Astrocyte (in vitro differentiated cells and primary cell): ENCODE data around the gene TPST2. TPM values are rescaled to one million over a fixed set of nuclear protein-coding genes. Genes with fewer than 3 reads are reported as not detected.

Source experiments
- DNase-seq: peaks from one replicate; pipeline ENCODE4 v3.0.0-alpha.2; 2010; ENCODE audit warnings: low read depth
- FAIRE-seq: peaks from 2 replicates; lab custom pipeline; 2011; peaks lifted over from hg19 to GRCh38; lab: Jason Lieb, UNC
- H2AFZ ChIP-seq: 2 replicates; pipeline ENCODE4 v1.6.0; 2012; ENCODE audit warnings: low read depth, low read length, inconsistent platforms
- H3K27ac ChIP-seq: 2 replicates; pipeline ENCODE4 v1.5.1; 2011; ENCODE audit warnings: low read depth, low read length, inconsistent platforms
- H3K27me3 ChIP-seq: 2 replicates; pipeline ENCODE4 v1.6.0; 2011; ENCODE audit warnings: low read length, inconsistent platforms; ENCODE audit not compliant: insufficient read depth
- H3K36me3 ChIP-seq: 2 replicates; pipeline ENCODE4 v1.5.1; 2011; ENCODE audit warnings: low read length, inconsistent platforms; ENCODE audit not compliant: insufficient read depth
- H3K4me1 ChIP-seq: 2 replicates; pipeline ENCODE4 v1.5.1; 2011; ENCODE audit warnings: low read length, inconsistent platforms; ENCODE audit not compliant: insufficient read depth
- H3K4me2 ChIP-seq: 2 replicates; pipeline ENCODE4 v1.6.0; 2012; ENCODE audit warnings: low read length, inconsistent platforms
- H3K4me3 ChIP-seq: 2 replicates; pipeline ENCODE4 v1.5.1; 2011; ENCODE audit warnings: low read depth, mild to moderate bottlenecking, low read length, inconsistent platforms; ENCODE audit not compliant: insufficient read depth
- H3K79me2 ChIP-seq: 2 replicates; pipeline ENCODE4 v1.6.0; 2012; ENCODE audit warnings: mild to moderate bottlenecking, low read length, inconsistent platforms; ENCODE audit not compliant: insufficient read depth
- H3K9ac ChIP-seq: 2 replicates; pipeline ENCODE4 v1.6.0; 2012; ENCODE audit warnings: mild to moderate bottlenecking, low read length, inconsistent platforms
- H3K9me3 ChIP-seq: 2 replicates; pipeline ENCODE4 v1.5.1; 2012; ENCODE audit warnings: low read depth, mild to moderate bottlenecking, low read length, inconsistent platforms; ENCODE audit not compliant: insufficient read depth
- H4K20me1 ChIP-seq: 2 replicates; pipeline ENCODE4 v1.6.0; 2012; ENCODE audit warnings: low read length, inconsistent platforms; ENCODE audit not compliant: insufficient read depth
- H3K27ac Mint-ChIP-seq: one replicate; pipeline ENCODE4 v1.8.0; 2021; ENCODE audit warnings: mild to moderate bottlenecking, mixed read lengths; ENCODE audit not compliant: unreplicated experiment
- H3K27me3 Mint-ChIP-seq: one replicate; pipeline ENCODE4 v1.8.0; 2021; ENCODE audit warnings: low read depth, mixed read lengths; ENCODE audit not compliant: unreplicated experiment
- H3K36me3 Mint-ChIP-seq: one replicate; pipeline ENCODE4 v1.8.0; 2021; ENCODE audit warnings: low read depth, mixed read lengths; ENCODE audit not compliant: unreplicated experiment
- H3K4me1 Mint-ChIP-seq: one replicate; pipeline ENCODE4 v1.8.0; 2021; ENCODE audit warnings: low read depth, mixed read lengths; ENCODE audit not compliant: unreplicated experiment
- H3K4me3 Mint-ChIP-seq: one replicate; pipeline ENCODE4 v1.8.0; 2021; ENCODE audit warnings: mild to moderate bottlenecking, moderate library complexity, mixed read lengths; ENCODE audit not compliant: unreplicated experiment
- H3K9me3 Mint-ChIP-seq: one replicate; pipeline ENCODE4 v1.8.0; 2021; ENCODE audit warnings: mild to moderate bottlenecking, mixed read lengths; ENCODE audit not compliant: unreplicated experiment
- EZH2 ChIP-seq: IDR thresholded peaks from 2 replicates; pipeline ENCODE4 v1.6.1; 2012; ENCODE audit warnings: mild to moderate bottlenecking, low read length, inconsistent platforms; ENCODE audit not compliant: insufficient read depth
- total RNA-seq: library from RNA; stranded (reverse); gene quantifications from 2 replicates; pipeline ENCODE4 v1.2.1, GENCODE V29; 2021
- TF ChIP-seq, protein P1 (sequence below): IDR thresholded peaks from 2 replicates; pipeline ENCODE4 v1.5.1; 2011; ENCODE audit warnings: low read depth, mild to moderate bottlenecking, inconsistent platforms, low read length, moderate library complexity; ENCODE audit not compliant: insufficient read depth

Gene TPST2
- total RNA-seq, 1 donor from 2014 or later, result 55.7 TPM

DNA sequence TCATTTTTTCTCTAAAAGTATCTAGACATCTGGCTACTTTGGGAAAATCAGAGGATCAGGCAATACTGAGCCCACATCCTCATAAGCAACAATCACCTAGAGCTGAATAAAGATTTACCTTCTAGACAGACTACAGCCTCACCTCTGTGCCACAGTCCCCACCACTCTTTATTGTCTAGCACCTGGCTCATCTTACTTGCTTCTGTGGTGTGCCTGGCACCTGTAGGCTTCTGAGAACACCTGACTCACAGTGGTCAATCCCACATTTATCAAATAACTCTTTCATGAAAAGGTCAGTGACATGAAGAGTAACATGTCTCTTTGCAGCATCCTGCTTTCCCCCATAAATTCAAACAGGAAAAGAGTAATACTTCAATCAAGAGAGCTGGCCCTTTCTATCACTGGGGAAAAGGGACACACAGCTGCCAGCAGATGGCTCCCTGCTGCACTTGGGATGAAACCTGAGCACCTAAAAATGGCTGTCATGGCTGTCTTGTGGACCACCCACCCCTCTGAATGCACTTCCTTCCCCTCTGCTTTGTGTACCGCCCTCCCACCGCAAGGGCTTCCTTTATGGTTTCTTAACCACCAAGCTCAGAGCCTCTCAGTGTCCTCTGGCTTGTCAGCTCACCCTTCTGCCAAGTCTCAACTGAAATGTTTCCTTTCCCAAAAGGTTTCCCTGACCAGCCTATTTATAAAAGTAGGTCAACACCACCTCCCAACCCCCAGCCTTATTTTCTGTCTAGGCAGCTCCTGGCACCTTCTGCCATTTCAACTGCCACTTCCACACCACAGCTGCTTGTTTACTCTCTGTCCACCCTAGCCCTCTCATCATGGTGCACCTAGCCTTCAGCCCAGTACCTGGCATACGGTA, 87.0 kb downstream of the TPST2 start:
- Mint-ChIP-seq H3K9me3 (no peaks in the 10 kb centered on the region), H3K36me3 (peaks cover 21% of the 10 kb centered on the region), H3K4me3 (no peak overlapping the region), H3K27ac (peak overlapping the region; percentile 56), H3K27me3 (no peaks in the 10 kb centered on the region), H3K4me1 (peaks cover 18% of the 10 kb centered on the region)
- H3K27me3 ChIP-seq, result no peaks in the 10 kb centered on the region
- peaks cover 7% of the 10 kb centered on the region for H3K79me2 ChIP-seq
- no peak overlapping the region for H3K4me2 ChIP-seq
- FAIRE-seq, result no peak
- no peaks in the 10 kb centered on the region for H4K20me1 ChIP-seq
- peaks cover 21% of the 10 kb centered on the region for H3K4me1 ChIP-seq
- no peak overlapping the region for H3K4me3 ChIP-seq
- H3K9ac ChIP-seq, result no peak overlapping the region
- DNase-seq, result peak; percentile 37
- H3K9me3 ChIP-seq, result no peaks in the 10 kb centered on the region
- H2AFZ ChIP-seq, result no peak overlapping the region
- H3K27ac ChIP-seq, result no peak overlapping the region
- H3K36me3 ChIP-seq, result peaks cover 59% of the 10 kb centered on the region
- TF ChIP-seq, protein P1, sequence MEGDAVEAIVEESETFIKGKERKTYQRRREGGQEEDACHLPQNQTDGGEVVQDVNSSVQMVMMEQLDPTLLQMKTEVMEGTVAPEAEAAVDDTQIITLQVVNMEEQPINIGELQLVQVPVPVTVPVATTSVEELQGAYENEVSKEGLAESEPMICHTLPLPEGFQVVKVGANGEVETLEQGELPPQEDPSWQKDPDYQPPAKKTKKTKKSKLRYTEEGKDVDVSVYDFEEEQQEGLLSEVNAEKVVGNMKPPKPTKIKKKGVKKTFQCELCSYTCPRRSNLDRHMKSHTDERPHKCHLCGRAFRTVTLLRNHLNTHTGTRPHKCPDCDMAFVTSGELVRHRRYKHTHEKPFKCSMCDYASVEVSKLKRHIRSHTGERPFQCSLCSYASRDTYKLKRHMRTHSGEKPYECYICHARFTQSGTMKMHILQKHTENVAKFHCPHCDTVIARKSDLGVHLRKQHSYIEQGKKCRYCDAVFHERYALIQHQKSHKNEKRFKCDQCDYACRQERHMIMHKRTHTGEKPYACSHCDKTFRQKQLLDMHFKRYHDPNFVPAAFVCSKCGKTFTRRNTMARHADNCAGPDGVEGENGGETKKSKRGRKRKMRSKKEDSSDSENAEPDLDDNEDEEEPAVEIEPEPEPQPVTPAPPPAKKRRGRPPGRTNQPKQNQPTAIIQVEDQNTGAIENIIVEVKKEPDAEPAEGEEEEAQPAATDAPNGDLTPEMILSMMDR, result peak; percentile 56
- TF ChIP-seq EZH2, result no peak

DNA sequence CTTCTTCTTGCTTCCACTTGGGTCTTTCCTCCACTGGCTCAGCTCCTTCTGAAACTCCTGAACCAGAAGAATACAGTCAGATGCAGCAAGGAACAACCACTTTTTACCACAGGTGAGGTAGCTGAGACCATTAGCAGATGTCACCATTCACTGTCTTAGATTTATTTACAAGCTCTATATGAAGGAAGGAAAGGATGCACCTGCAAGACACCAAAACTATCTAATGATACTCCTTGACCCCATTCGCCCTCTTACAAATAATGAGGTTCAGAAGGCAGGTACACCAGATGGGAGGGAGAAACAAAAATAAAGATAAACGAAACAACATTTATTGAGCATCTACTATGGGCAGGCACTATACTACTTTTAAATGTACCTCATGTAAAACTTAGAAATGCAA, 87.9 kb downstream of the TPST2 start:
- Histone ChIP-seq H4K20me1 (no peaks in the 10 kb centered on the region), H3K9me3 (no peaks in the 10 kb centered on the region), H3K79me2 (peaks cover 7% of the 10 kb centered on the region), H3K27me3 (no peaks in the 10 kb centered on the region), H3K27ac (no peak overlapping the region), H3K9ac (no peak overlapping the region), H3K36me3 (peaks cover 56% of the 10 kb centered on the region), H2AFZ (no peak overlapping the region), H3K4me2 (no peak overlapping the region), H3K4me1 (peaks cover 21% of the 10 kb centered on the region), H3K4me3 (no peak overlapping the region)
- Mint-ChIP-seq H3K27ac (no peak overlapping the region), H3K36me3 (peaks cover 26% of the 10 kb centered on the region), H3K9me3 (no peaks in the 10 kb centered on the region), H3K27me3 (no peaks in the 10 kb centered on the region), H3K4me1 (peaks cover 18% of the 10 kb centered on the region), H3K4me3 (no peak overlapping the region)
- TF ChIP-seq, protein P1, result no peak
- no peak for TF ChIP-seq EZH2
- DNase-seq (no peak), FAIRE-seq (no peak)
